Neural cell (in vitro differentiated cells): ENCODE measurements around the gene CPEB2. TPM values are rescaled to one million over a fixed set of nuclear protein-coding genes. Genes with fewer than 3 reads are reported as not detected.

Experiments used
- H2AFZ ChIP-seq: fragments of 200-600, 300-800 bp; sonication (generic), shearing (Covaris generic); 2 replicates; pipeline ENCODE4 v1.6.0; 2014; ENCODE audit warnings: low read depth, mild to moderate bottlenecking, antibody characterized with exemption, low read length, moderate library complexity
- H3F3A ChIP-seq: fragments of 200-600 bp; shearing (Covaris generic); 2 replicates; pipeline ENCODE4 v1.6.1; 2016; ENCODE audit warnings: mild to moderate bottlenecking, moderate library complexity, mixed read lengths, antibody characterized with exemption, low read length; ENCODE audit not compliant: insufficient read depth, poor library complexity, severe bottlenecking
- H3K27ac ChIP-seq: fragments of 200-600, 300-800 bp; sonication (generic), shearing (Covaris generic); 2 replicates; pipeline ENCODE4 v1.5.1; 2014; ENCODE audit warnings: mild to moderate bottlenecking, low read length, moderate library complexity
- H3K27me3 ChIP-seq: fragments of 300-800, 200-600 bp; sonication (generic), shearing (Covaris generic); 2 replicates; pipeline ENCODE4 v1.6.0; 2014; ENCODE audit warnings: mild to moderate bottlenecking, low read depth, low read length, moderate library complexity; ENCODE audit not compliant: insufficient read depth
- H3K36me3 ChIP-seq: fragments of 300-800, 200-600 bp; sonication (generic), shearing (Covaris generic); 2 replicates; pipeline ENCODE4 v1.5.1; 2014; ENCODE audit warnings: mild to moderate bottlenecking, antibody characterized with exemption, low read length, moderate library complexity; ENCODE audit not compliant: insufficient read depth
- H3K4me2 ChIP-seq: fragments of 300-800, 200-600 bp; sonication (generic), shearing (Covaris generic); 2 replicates; pipeline ENCODE4 v1.6.0; 2014; ENCODE audit warnings: mild to moderate bottlenecking, low read length
- H3K4me3 ChIP-seq: fragments of 300-800, 200-600 bp; sonication (generic), shearing (Covaris generic); 2 replicates; pipeline ENCODE4 v1.5.1; 2014; ENCODE audit warnings: mild to moderate bottlenecking, low read length, moderate library complexity
- H3K79me2 ChIP-seq: fragments of 200-600 bp; shearing (Covaris generic); replicated peaks from 2 replicates; pipeline ENCODE4 v1.6.0; 2014; ENCODE audit warnings: mild to moderate bottlenecking, low read length, moderate library complexity; ENCODE audit not compliant: insufficient read depth
- H3K9ac ChIP-seq: fragments of 300-800, 200-600 bp; sonication (generic), shearing (Covaris generic); 2 replicates; pipeline ENCODE4 v1.6.1; 2016; ENCODE audit warnings: mild to moderate bottlenecking, low read length, mixed read lengths
- H3K9me2 ChIP-seq: fragments of 200-600 bp; shearing (Covaris generic); 2 replicates; pipeline ENCODE4 v1.6.1; 2016; ENCODE audit warnings: mild to moderate bottlenecking, low read length, mixed read lengths; ENCODE audit not compliant: insufficient read depth
- H3K9me3 ChIP-seq: fragments of 200-600, 300-800 bp; sonication (generic), shearing (Covaris generic); 2 replicates; pipeline ENCODE4 v1.6.1; 2016; ENCODE audit warnings: mild to moderate bottlenecking, mixed run types, low read length, moderate library complexity, mixed read lengths
- H4K20me1 ChIP-seq: fragments of 200-600 bp; shearing (Covaris generic); 2 replicates; pipeline ENCODE4 v1.6.1; 2016; ENCODE audit warnings: mild to moderate bottlenecking, mixed run types; ENCODE audit not compliant: insufficient read depth
- EP300 ChIP-seq: fragments of 450-650 bp; conservative IDR thresholded peaks from 2 replicates; pipeline ENCODE4 v1.6.1; 2014; ENCODE audit warnings: antibody characterized with exemption, mild to moderate bottlenecking, moderate library complexity; ENCODE audit not compliant: poor library complexity, severe bottlenecking
- EZH2 ChIP-seq: fragments of 200-600, 300-800 bp; shearing (Covaris generic), sonication (generic); IDR thresholded peaks from 2 replicates; pipeline ENCODE4 v1.6.1; 2014; ENCODE audit warnings: antibody characterized with exemption, low read length, borderline replicate concordance, mild to moderate bottlenecking; ENCODE audit not compliant: insufficient read depth, poor library complexity, severe bottlenecking
- MXI1 ChIP-seq: fragments of 450-650 bp; conservative IDR thresholded peaks from 2 replicates; pipeline ENCODE4 v1.6.1; 2014; ENCODE audit warnings: antibody characterized with exemption, mild to moderate bottlenecking; ENCODE audit not compliant: poor library complexity, severe bottlenecking
- POLR2AphosphoS5 ChIP-seq: IDR thresholded peaks from 2 replicates; pipeline ENCODE4 v1.6.1; 2012
- RAD21 ChIP-seq: fragments of 450-650 bp; conservative IDR thresholded peaks from 2 replicates; pipeline ENCODE4 v1.6.1; 2014; ENCODE audit warnings: antibody characterized with exemption, mild to moderate bottlenecking, moderate library complexity
- SMC3 ChIP-seq: fragments of 450-650 bp; conservative IDR thresholded peaks from 2 replicates; pipeline ENCODE4 v1.6.1; 2014; ENCODE audit warnings: antibody characterized with exemption, mild to moderate bottlenecking, moderate library complexity; ENCODE audit not compliant: poor library complexity
- TAF1 ChIP-seq: IDR thresholded peaks from 2 replicates; pipeline ENCODE4 v1.6.1; 2012; ENCODE audit warnings: low read depth
- polyA plus RNA-seq: library from polyadenylated mRNA; depleted of rRNA; stranded (reverse); fragments of >200 nt; gene quantifications from 2 replicates; pipeline ENCODE4 v1.2.3, GENCODE V29; 2014
- TF ChIP-seq, protein P1 (sequence below): IDR thresholded peaks from 2 replicates; pipeline ENCODE4 v1.6.1; 2012; ENCODE audit warnings: borderline replicate concordance
- TF ChIP-seq, protein P2 (sequence below): fragments of 450-650 bp; IDR thresholded peaks from 2 replicates; pipeline ENCODE4 v1.5.1; 2014; ENCODE audit warnings: antibody characterized with exemption, mild to moderate bottlenecking, moderate library complexity; ENCODE audit not compliant: poor library complexity, severe bottlenecking

The CPEB2 gene
- polyA plus RNA-seq, 1 donor from 2014 or later: 12.4 TPM

DNA sequence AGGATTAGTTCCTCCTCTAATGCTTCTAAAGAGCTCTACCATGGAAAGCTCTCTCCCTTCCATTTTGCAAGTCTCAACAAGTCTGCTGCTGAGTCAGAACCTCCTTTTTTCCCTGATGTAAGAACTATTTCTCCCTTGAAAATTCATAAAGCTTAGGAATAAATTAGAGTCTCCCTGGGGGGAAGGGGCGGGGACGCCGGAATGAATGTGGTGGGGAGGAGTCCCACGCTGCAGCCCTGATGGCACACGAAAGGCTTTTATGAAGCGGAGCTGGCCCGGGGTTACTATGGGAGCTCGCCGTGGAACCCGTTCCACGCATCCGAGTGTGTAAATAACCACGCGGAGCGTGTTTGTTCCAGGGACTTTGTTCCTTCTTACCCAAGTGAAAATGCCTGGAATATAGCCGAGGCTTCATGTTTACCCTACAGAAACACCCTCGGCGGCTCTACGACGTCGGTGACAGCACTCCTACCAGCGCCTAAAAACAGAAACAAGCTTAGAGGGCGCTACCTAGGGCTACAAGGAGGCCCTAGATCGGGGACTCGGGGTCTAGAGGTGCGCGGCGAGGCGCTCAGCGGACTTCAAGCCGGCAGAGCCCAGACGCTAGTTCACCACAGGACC lies 923 bp upstream of the CPEB2 start:
- Histone ChIP-seq H3K4me3 (peak overlapping the region; percentile 93), H3K9ac (peak overlapping the region; percentile 96), H3K27ac (peak overlapping the region; percentile 96)

DNA sequence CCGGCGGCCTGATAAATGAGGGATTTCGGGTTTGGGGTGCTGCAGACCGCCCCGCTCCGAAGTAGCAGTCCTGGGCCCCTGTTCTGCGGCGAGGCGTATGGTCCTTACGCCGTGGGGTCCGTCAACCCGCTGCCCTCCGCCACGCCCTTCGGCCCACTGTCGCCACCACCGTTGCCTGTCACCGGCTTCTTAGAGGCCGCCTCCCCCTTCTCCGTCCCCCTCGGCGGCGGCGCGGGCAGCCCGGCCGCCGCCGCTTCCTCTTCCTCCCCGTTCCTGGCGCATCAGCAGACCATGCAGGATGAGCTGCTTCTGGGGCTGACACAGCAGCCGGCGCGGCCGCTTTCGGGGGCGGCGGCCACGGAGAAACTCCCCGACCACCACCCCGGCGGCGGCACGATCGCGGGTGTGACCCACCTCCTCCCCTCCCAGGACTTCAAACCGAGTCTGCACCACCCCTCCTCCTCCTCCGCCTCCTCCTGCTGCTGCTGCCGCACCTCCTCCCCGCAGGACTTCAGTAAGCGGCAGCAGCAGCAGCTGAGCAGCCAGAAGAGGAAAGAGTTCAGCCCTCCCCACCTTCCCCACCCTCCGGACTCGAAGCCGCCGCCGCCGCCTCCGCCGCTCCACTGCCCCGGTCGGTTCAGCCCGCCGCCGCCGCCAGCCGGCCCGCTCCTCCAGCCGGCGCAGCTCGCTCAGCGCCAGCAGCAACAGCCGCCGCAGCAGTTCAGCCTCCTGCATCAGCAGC lies 549 bp downstream of the CPEB2 start:
- Histone ChIP-seq H3K27ac (peak overlapping the region; percentile 96), H3K27me3 (no peaks in the 10 kb centered on the region), H4K20me1 (no peaks in the 10 kb centered on the region), H2AFZ (peak overlapping the region; percentile 82), H3K79me2 (peaks cover 32% of the 10 kb centered on the region), H3K4me2 (no peak overlapping the region), H3K9ac (peak overlapping the region; percentile 96), H3K4me3 (peak overlapping the region; percentile 93), H3K36me3 (no peaks in the 10 kb centered on the region), H3K9me3 (no peaks in the 10 kb centered on the region), H3F3A (no peaks in the 10 kb centered on the region), H3K9me2 (no peaks in the 10 kb centered on the region)
- TF ChIP-seq RAD21: peak; percentile 23
- TF ChIP-seq, protein P1, sequence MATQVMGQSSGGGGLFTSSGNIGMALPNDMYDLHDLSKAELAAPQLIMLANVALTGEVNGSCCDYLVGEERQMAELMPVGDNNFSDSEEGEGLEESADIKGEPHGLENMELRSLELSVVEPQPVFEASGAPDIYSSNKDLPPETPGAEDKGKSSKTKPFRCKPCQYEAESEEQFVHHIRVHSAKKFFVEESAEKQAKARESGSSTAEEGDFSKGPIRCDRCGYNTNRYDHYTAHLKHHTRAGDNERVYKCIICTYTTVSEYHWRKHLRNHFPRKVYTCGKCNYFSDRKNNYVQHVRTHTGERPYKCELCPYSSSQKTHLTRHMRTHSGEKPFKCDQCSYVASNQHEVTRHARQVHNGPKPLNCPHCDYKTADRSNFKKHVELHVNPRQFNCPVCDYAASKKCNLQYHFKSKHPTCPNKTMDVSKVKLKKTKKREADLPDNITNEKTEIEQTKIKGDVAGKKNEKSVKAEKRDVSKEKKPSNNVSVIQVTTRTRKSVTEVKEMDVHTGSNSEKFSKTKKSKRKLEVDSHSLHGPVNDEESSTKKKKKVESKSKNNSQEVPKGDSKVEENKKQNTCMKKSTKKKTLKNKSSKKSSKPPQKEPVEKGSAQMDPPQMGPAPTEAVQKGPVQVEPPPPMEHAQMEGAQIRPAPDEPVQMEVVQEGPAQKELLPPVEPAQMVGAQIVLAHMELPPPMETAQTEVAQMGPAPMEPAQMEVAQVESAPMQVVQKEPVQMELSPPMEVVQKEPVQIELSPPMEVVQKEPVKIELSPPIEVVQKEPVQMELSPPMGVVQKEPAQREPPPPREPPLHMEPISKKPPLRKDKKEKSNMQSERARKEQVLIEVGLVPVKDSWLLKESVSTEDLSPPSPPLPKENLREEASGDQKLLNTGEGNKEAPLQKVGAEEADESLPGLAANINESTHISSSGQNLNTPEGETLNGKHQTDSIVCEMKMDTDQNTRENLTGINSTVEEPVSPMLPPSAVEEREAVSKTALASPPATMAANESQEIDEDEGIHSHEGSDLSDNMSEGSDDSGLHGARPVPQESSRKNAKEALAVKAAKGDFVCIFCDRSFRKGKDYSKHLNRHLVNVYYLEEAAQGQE: no peak
- peak; percentile 15 for TF ChIP-seq EP300
- TF ChIP-seq, protein P2, sequence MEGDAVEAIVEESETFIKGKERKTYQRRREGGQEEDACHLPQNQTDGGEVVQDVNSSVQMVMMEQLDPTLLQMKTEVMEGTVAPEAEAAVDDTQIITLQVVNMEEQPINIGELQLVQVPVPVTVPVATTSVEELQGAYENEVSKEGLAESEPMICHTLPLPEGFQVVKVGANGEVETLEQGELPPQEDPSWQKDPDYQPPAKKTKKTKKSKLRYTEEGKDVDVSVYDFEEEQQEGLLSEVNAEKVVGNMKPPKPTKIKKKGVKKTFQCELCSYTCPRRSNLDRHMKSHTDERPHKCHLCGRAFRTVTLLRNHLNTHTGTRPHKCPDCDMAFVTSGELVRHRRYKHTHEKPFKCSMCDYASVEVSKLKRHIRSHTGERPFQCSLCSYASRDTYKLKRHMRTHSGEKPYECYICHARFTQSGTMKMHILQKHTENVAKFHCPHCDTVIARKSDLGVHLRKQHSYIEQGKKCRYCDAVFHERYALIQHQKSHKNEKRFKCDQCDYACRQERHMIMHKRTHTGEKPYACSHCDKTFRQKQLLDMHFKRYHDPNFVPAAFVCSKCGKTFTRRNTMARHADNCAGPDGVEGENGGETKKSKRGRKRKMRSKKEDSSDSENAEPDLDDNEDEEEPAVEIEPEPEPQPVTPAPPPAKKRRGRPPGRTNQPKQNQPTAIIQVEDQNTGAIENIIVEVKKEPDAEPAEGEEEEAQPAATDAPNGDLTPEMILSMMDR: no peak
- peak; percentile 26 for TF ChIP-seq POLR2AphosphoS5
- no peak for TF ChIP-seq MXI1
- TF ChIP-seq TAF1: no peak
- TF ChIP-seq EZH2: no peak

More for the DNA sequence above, 923 bp upstream of the CPEB2 start:
- no peaks in the 10 kb centered on the region for H3F3A ChIP-seq
- TF ChIP-seq, protein P2: peak; percentile 41
- TF ChIP-seq, protein P1: peak; percentile 2
- TF ChIP-seq RAD21: peak; percentile 54
- no peak for TF ChIP-seq EP300
- no peak for TF ChIP-seq MXI1
- TF ChIP-seq POLR2AphosphoS5: peak; percentile 34
- TF ChIP-seq EZH2: no peak
- peak; percentile 9 for TF ChIP-seq TAF1
- peak; percentile 47 for TF ChIP-seq SMC3
- H3K79me2 ChIP-seq: peaks cover 18% of the 10 kb centered on the region
- H2AFZ ChIP-seq: peak overlapping the region; percentile 73
- H3K36me3 ChIP-seq: no peaks in the 10 kb centered on the region
- no peaks in the 10 kb centered on the region for H4K20me1 ChIP-seq
- no peaks in the 10 kb centered on the region for H3K27me3 ChIP-seq
- H3K9me3 ChIP-seq: no peaks in the 10 kb centered on the region
- peak overlapping the region; percentile 79 for H3K4me2 ChIP-seq
- H3K9me2 ChIP-seq: no peaks in the 10 kb centered on the region
